Endothelial cell of umbilical vein (primary cell): ENCODE results near the gene ATXN10. TPM values are rescaled to one million over a fixed set of nuclear protein-coding genes. Genes with fewer than 3 reads are reported as not detected.

Source experiments
- BruUV-seq: library from RNA; stranded (reverse); fragments of 400-500 nt; replicated peaks from 2 replicates; lab custom pipeline; 2021; lab: Mats Ljungman, UMichigan
- CTCF ChIA-PET: fragments of 300-600, 350-600 bp; sonication (Branson Sonifier 250); formaldehyde crosslinking; loops from one replicate; lab custom pipeline; 2021; ENCODE audit warnings: antibody characterized with exemption, inconsistent platforms; lab: Charles Lee
- POLR2A ChIA-PET: fragments of 300-600, 350-600 bp; sonication (Branson Sonifier 250); formaldehyde crosslinking; loops from one replicate; lab custom pipeline; 2021; ENCODE audit warnings: antibody characterized with exemption, inconsistent platforms; lab: Charles Lee
- DNase-seq: peaks from one replicate; pipeline ENCODE4 v3.0.0-alpha.2; 2011; ENCODE audit warnings: low read depth, low spot score
- FAIRE-seq: peaks from 2 replicates; lab custom pipeline; 2011; peaks lifted over from hg19 to GRCh38; lab: Jason Lieb, UNC
- H2AFZ ChIP-seq: 2 replicates; pipeline ENCODE4 v1.6.0; 2012; ENCODE audit warnings: low read depth, low read length, control low read depth, inconsistent platforms
- H3K27ac ChIP-seq: 2 replicates; pipeline ENCODE4 v1.5.1; 2011; ENCODE audit warnings: low read depth, mild to moderate bottlenecking, control low read depth, low read length, moderate library complexity; ENCODE audit not compliant: insufficient read depth
- H3K27me3 ChIP-seq, 2 experiments: 2 replicates each; pipeline versions ENCODE4 v1.6.0 to v1.6.1; 2011; ENCODE audit warnings: low read length in 2 of 2, mixed read lengths in 1 of 2; ENCODE audit not compliant: control insufficient read depth in 2 of 2, insufficient read depth in 2 of 2
- H3K36me3 ChIP-seq, 2 experiments: 2 replicates in 1 of 2; 3 replicates in 1 of 2; pipeline ENCODE4 v1.5.1; 2011; ENCODE audit warnings: low read length in 2 of 2, mild to moderate bottlenecking in 1 of 2, moderate library complexity in 1 of 2; ENCODE audit not compliant: control insufficient read depth in 2 of 2, insufficient read depth in 2 of 2; ENCODE audit errors: extremely low read depth in 1 of 2
- H3K4me1 ChIP-seq: 3 replicates; pipeline ENCODE4 v1.5.1; 2011; ENCODE audit warnings: mild to moderate bottlenecking, low read length; ENCODE audit not compliant: control insufficient read depth, insufficient read depth; ENCODE audit errors: extremely low read depth
- H3K4me2 ChIP-seq: 2 replicates; pipeline ENCODE4 v1.6.1; 2011; ENCODE audit warnings: low read length, control low read depth, mixed read lengths; ENCODE audit not compliant: insufficient read depth
- H3K4me3 ChIP-seq, 3 experiments: fragments of 200-600 bp in 1 of 3; sonication (generic), shearing (Covaris generic) in 1 of 3; replicated peaks in 1 of 3; 2 replicates each; pipeline ENCODE4 v1.5.1; 2011 to 2016; ENCODE audit warnings: control low read depth in 3 of 3, low read length in 3 of 3, mild to moderate bottlenecking in 2 of 3, inconsistent platforms in 1 of 3, low read depth in 1 of 3, moderate library complexity in 1 of 3; ENCODE audit not compliant: insufficient read depth in 1 of 3
- H3K79me2 ChIP-seq: 2 replicates; pipeline ENCODE4 v1.6.0; 2012; ENCODE audit warnings: low read length, inconsistent platforms; ENCODE audit not compliant: control insufficient read depth, insufficient read depth
- H3K9ac ChIP-seq: replicated peaks from 2 replicates; pipeline ENCODE3; 2011; ENCODE audit warnings: low read length, control low read depth; ENCODE audit not compliant: insufficient read depth; ENCODE audit errors: extremely low read depth
- H3K9me1 ChIP-seq: replicated peaks from 3 replicates; pipeline ENCODE4 v1.6.0; 2011; ENCODE audit warnings: mild to moderate bottlenecking, low read length; ENCODE audit not compliant: control insufficient read depth, insufficient read depth; ENCODE audit errors: extremely low read depth
- H3K9me3 ChIP-seq: replicated peaks from 2 replicates; pipeline ENCODE4 v1.5.1; 2012; ENCODE audit warnings: low read length, inconsistent platforms; ENCODE audit not compliant: control insufficient read depth, insufficient read depth
- H4K20me1 ChIP-seq: replicated peaks from 2 replicates; pipeline ENCODE3; 2011; ENCODE audit warnings: mild to moderate bottlenecking, low read length; ENCODE audit not compliant: control insufficient read depth, insufficient read depth; ENCODE audit errors: extremely low read depth
- EZH2 ChIP-seq: IDR thresholded peaks from 2 replicates; pipeline ENCODE4 v1.6.1; 2012; ENCODE audit warnings: borderline replicate concordance, low read depth, mild to moderate bottlenecking, moderate library complexity, low read length, inconsistent platforms; ENCODE audit not compliant: severe bottlenecking
- FOS ChIP-seq: IDR thresholded peaks from 2 replicates; pipeline ENCODE4 v1.6.1; 2011; ENCODE audit warnings: mild to moderate bottlenecking, low read length, moderate library complexity, borderline replicate concordance; ENCODE audit not compliant: insufficient read depth
- GATA2 ChIP-seq: IDR thresholded peaks from 2 replicates; pipeline ENCODE4 v1.7.0; 2011; ENCODE audit warnings: low read depth, mild to moderate bottlenecking, moderate library complexity, mixed read lengths, low read length; ENCODE audit not compliant: insufficient read length, insufficient read depth
- JUN ChIP-seq: IDR thresholded peaks from 2 replicates; pipeline ENCODE4 v1.6.1; 2011; ENCODE audit warnings: borderline replicate concordance, low read depth; ENCODE audit not compliant: insufficient read length, insufficient read depth
- MYC ChIP-seq: IDR thresholded peaks from one replicate; pipeline ENCODE4 v1.6.1; 2011; ENCODE audit warnings: mild to moderate bottlenecking, low read depth, low read length
- POLR2A ChIP-seq: IDR thresholded peaks from 2 replicates; pipeline ENCODE4 v1.6.1; 2012; ENCODE audit warnings: low read depth, mild to moderate bottlenecking, control low read depth, low read length
- POLR2AphosphoS5 ChIP-seq: IDR thresholded peaks from 2 replicates; pipeline ENCODE4 v1.6.1; 2012; ENCODE audit warnings: low read depth, mild to moderate bottlenecking, control low read depth, low read length, moderate library complexity; ENCODE audit not compliant: insufficient read depth
- dilution Hi-C: fragments of 300-500 bp; cut with MboI; formaldehyde crosslinking; loops from one replicate; pipeline ENCODE4 v1.15.0; 2019; ENCODE audit warnings: low sequenced_read_pairs; ENCODE audit not compliant: extremely low pct_ligation_motif_present
- intact Hi-C: fragments of 100-400 bp; cut with micrococcal nuclease; formaldehyde crosslinking; loops from one replicate; pipeline ENCODE4 v1.10.0; 2022
- polyA plus RNA-seq, 4 experiments: library from polyadenylated mRNA; depleted of rRNA in 3 of 4; stranded (reverse) in 3 of 4; unstranded in 1 of 4; fragments of >200 nt; gene quantifications; 2 replicates each; pipeline versions ENCODE4 v1.2.1 to v1.2.3, GENCODE V29; 2011 to 2012; ENCODE audit warnings: missing spikeins in 1 of 4
- total RNA-seq: library from RNA; stranded (reverse); gene quantifications from 2 replicates; pipeline ENCODE4 v1.2.3, GENCODE V29; 2021
- TF ChIP-seq, protein P1 (sequence below): IDR thresholded peaks from 2 replicates; pipeline ENCODE4 v1.6.1; 2011; ENCODE audit not compliant: insufficient read depth, insufficient read length
- TF ChIP-seq, protein P2 (sequence below), 2 donors: IDR thresholded peaks; 1 replicate in 1 of 2; 2 replicates in 1 of 2; pipeline ENCODE4 v1.5.1; 2011; ENCODE audit warnings: low read length in 2 of 2, mild to moderate bottlenecking in 2 of 2, moderate library complexity in 2 of 2, control low read depth in 1 of 2, inconsistent platforms in 1 of 2, low read depth in 1 of 2; ENCODE audit not compliant: insufficient read depth in 1 of 2; ENCODE audit errors: extremely low read depth in 1 of 2

ATXN10 gene
- total and polyA plus RNA-seq, 2 donors (not counting 3 experiments of a cell fraction or from before 2014, with no cell fraction given), result 73.2 to 91.9 TPM

DNA sequence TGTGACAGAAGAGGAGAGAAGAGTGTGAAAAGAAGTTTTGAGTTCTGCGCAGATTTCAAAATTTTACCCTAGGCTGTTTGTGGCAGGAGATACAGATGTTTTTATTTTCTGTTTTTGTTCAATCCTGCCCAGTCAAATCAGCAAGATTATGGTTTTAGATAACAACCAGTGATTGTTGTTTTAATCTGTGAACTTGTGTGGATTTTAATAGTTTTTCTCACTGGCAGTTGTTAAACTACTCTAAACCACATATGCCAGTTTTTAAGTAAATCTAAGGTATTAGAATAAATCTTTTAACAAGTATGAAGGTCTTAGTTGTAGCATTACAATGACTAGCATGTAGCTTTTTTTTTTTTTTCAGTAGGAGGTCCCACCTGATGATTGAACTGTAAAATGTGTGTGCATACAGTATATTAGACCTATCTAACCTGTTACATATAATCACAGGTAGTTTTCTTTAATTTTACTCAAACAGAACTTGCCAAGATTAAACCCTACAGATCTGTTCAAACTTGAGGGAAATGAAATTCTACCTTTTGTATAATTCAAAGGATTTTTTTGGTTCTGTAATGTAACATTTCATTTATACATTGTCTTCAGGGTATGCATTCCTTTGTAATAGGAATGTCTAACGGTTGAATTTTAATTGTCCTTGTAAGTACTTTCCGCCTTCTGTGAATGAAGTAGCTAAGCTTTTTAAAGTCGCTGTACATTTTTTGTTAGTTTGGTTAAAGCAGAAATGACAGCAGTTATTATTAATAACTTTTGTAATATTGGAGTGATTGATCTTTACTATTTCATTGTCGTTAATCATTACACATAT is 13.3 kb downstream of the ATXN10 start:
- Histone ChIP-seq H3K36me3 (no peaks in the 10 kb centered on the region), H3K9me3 (no peaks in the 10 kb centered on the region), H3K27me3 (no peaks in the 10 kb centered on the region), H3K27ac (no peak overlapping the region), H3K9me1 (no peaks in the 10 kb centered on the region), H3K79me2 (peaks cover 68% of the 10 kb centered on the region), H2AFZ (no peak overlapping the region), H3K4me3 (no peak overlapping the region), H3K4me2 (no peak overlapping the region), H3K9ac (no peak overlapping the region), H4K20me1 (peaks cover 48% of the 10 kb centered on the region), H3K4me1 (peaks cover 15% of the 10 kb centered on the region)
- intact Hi-C loops, result no loop called here
- BruUV-seq, result no TSS peak
- ChIA-PET POLR2A (no interaction called here), CTCF (interaction anchor here (0.6 kb wide), 1 partner anchor 10 kb away, joined by 6 read pairs; no protein-coding TSS in a partner anchor)
- DNase-seq, result no peak
- TF ChIP-seq MYC (no peak), EZH2 (no peak), POLR2AphosphoS5 (no peak), JUN (no peak), FOS (no peak), GATA2 (no peak), POLR2A (no peak)
- TF ChIP-seq, protein P1, sequence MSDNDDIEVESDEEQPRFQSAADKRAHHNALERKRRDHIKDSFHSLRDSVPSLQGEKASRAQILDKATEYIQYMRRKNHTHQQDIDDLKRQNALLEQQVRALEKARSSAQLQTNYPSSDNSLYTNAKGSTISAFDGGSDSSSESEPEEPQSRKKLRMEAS, result no peak
- TF ChIP-seq, protein P2, sequence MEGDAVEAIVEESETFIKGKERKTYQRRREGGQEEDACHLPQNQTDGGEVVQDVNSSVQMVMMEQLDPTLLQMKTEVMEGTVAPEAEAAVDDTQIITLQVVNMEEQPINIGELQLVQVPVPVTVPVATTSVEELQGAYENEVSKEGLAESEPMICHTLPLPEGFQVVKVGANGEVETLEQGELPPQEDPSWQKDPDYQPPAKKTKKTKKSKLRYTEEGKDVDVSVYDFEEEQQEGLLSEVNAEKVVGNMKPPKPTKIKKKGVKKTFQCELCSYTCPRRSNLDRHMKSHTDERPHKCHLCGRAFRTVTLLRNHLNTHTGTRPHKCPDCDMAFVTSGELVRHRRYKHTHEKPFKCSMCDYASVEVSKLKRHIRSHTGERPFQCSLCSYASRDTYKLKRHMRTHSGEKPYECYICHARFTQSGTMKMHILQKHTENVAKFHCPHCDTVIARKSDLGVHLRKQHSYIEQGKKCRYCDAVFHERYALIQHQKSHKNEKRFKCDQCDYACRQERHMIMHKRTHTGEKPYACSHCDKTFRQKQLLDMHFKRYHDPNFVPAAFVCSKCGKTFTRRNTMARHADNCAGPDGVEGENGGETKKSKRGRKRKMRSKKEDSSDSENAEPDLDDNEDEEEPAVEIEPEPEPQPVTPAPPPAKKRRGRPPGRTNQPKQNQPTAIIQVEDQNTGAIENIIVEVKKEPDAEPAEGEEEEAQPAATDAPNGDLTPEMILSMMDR (IDR thresholded peaks at IDR 0.05; ENCODE audit: extremely low read depth in 1 of 2, insufficient read depth in 1 of 2, low read depth in 1 of 2, low read length in 2 of 2), result no peak
- no peak for FAIRE-seq
- dilution Hi-C loops, result no loop called here
